Lung (tissue), 12 donors: Measurements from ENCODE around the gene FRZB. TPM values are rescaled to one million over a fixed set of nuclear protein-coding genes. Genes with fewer than 3 reads are reported as not detected.
"Not testable (repeated sequence)": the region's sequence is repeated elsewhere in the genome, so short reads cannot be mapped to it uniquely, and the experiment has no call there.

Experiments used
- ATAC-seq: fragments of 200-7000 bp; cut with Tn5 transposase; one replicate; pipeline ENCODE4 v1.9.1; 2020; ENCODE audit warnings: moderate number of reproducible peaks; ENCODE audit not compliant: insufficient read depth, low FRiP score
- DNase-seq, 3 donors: peaks; one replicate each; pipeline ENCODE4 v3.0.0-alpha.2; 2013 to 2017
- H3K27ac ChIP-seq, 2 donors: one replicate each; pipeline ENCODE4 v1.5.1; 2013; ENCODE audit warnings: mild to moderate bottlenecking in 2 of 2, moderate library complexity in 2 of 2, control low read depth in 1 of 2, inconsistent platforms in 1 of 2, low read depth in 1 of 2, low read length in 1 of 2
- H3K27me3 ChIP-seq, 3 donors: one replicate each; pipeline ENCODE4 v1.5.1; 2013; ENCODE audit warnings: low read length in 2 of 3; ENCODE audit not compliant: control insufficient read depth in 3 of 3, insufficient read depth in 3 of 3
- H3K36me3 ChIP-seq, 4 donors: one replicate each; pipeline ENCODE4 v1.5.1; 2013; ENCODE audit warnings: low read length in 4 of 4, mild to moderate bottlenecking in 1 of 4, moderate library complexity in 1 of 4; ENCODE audit not compliant: control insufficient read depth in 4 of 4, insufficient read depth in 4 of 4
- H3K4me1 ChIP-seq, 5 donors: one replicate each; pipeline ENCODE4 v1.5.1; 2013; ENCODE audit warnings: low read length in 5 of 5, mild to moderate bottlenecking in 2 of 5, moderate library complexity in 1 of 5; ENCODE audit not compliant: control insufficient read depth in 5 of 5, insufficient read depth in 5 of 5
- H3K4me3 ChIP-seq: one replicate; pipeline ENCODE4 v1.5.1; 2013; ENCODE audit warnings: mild to moderate bottlenecking, control low read depth, moderate library complexity
- H3K9ac ChIP-seq, 2 donors: one replicate each; pipeline ENCODE4 v1.5.1; 2013; ENCODE audit warnings: low read length in 2 of 2, control low read depth in 1 of 2; ENCODE audit not compliant: insufficient read depth in 1 of 2
- H3K9me3 ChIP-seq, 4 donors: one replicate each; pipeline ENCODE4 v1.5.1; 2013; ENCODE audit warnings: low read length in 3 of 4, mild to moderate bottlenecking in 1 of 4, moderate library complexity in 1 of 4; ENCODE audit not compliant: control insufficient read depth in 4 of 4, insufficient read depth in 3 of 4
- CTCF ChIP-seq: IDR thresholded peaks from 2 replicates; pipeline ENCODE4 v1.5.1; 2012; ENCODE audit warnings: mild to moderate bottlenecking; ENCODE audit errors: control extremely low read depth, extremely low read depth
- WGBS, 2 donors: extraction: QIAGEN DNeasy Blood & Tissue Kit; methylation state at CpG; one replicate each; pipeline ENCODE4 v1.1.7; 2013; 5-methylcytosine and 5-hydroxymethylcytosine counted together
- polyA plus RNA-seq, 2 donors: library from polyadenylated mRNA; stranded (reverse); fragments of 200-250 nt; gene quantifications; one replicate each; pipeline ENCODE4 v1.2.1, GENCODE V29; 2013
- total RNA-seq, 2 donors: library from RNA; depleted of rRNA in 1 of 2; stranded (reverse); fragments of >200 nt in 1 of 2; gene quantifications; one replicate each; pipeline ENCODE4 v1.2.1, GENCODE V29; 2014 to 2021
- donor health status: control.
- donor health status: control.
- donor health status: Bipolar disorder and iron deficiency.
- donor health status: healthy.
- donor health status: DM: yes; HTN: yes; CAD: no.

The FRZB gene
- total and polyA plus RNA-seq, 4 donors: 0.19 to 7.4 (median 1.6) TPM

GRCh38 chr2:182895169-182895568 lies 28.7 kb upstream of the FRZB start:
- H3K27ac ChIP-seq: no peak overlapping the region
- DNase-seq (no peak), ATAC-seq (no peak)
- H3K9ac ChIP-seq: no peak overlapping the region
- no peaks in the 10 kb centered on the region for H3K36me3 ChIP-seq
- WGBS, 2 donors: 91 to 92% methylated on average over 4 of the region's 4 CpGs
- no peak for TF ChIP-seq CTCF
- H3K9me3 ChIP-seq: peaks cover 0 to 4% (median 0%) of the 10 kb centered on the region in 4 donors
- no peaks in the 10 kb centered on the region for H3K27me3 ChIP-seq
- H3K4me1 ChIP-seq: peaks cover 0 to 2% (median 0%) of the 10 kb centered on the region in 5 donors
- no peak overlapping the region for H3K4me3 ChIP-seq

- no peak for TF ChIP-seq CTCF
- WGBS, 2 donors: 93 to 96% methylated on average over 9 of the region's 9 CpGs
- no peak for ATAC-seq
- Histone ChIP-seq H3K27me3 (no peaks in the 10 kb centered on the region), H3K9ac (no peak overlapping the region), H3K27ac (no peak overlapping the region), H3K4me3 (no peak overlapping the region), H3K4me1 (peaks cover 0 to 2% (median 0%) of the 10 kb centered on the region in 5 donors), H3K36me3 (no peaks in the 10 kb centered on the region), H3K9me3 (peaks cover 0 to 4% (median 0%) of the 10 kb centered on the region in 4 donors)
- no peak for DNase-seq
Measured at GRCh38 chr2:182894174-182894573, 27.7 kb upstream of the FRZB start.

GRCh38 chr2:182893666-182894065 lies 27.2 kb upstream of the FRZB start:
- H3K9me3 ChIP-seq: peaks cover 0 to 4% (median 0%) of the 10 kb centered on the region in 4 donors
- WGBS, 2 donors: 94 to 95% methylated on average over 11 of the region's 11 CpGs
- no peak for DNase-seq
- no peaks in the 10 kb centered on the region for H3K36me3 ChIP-seq
- TF ChIP-seq CTCF: no peak
- no peak for ATAC-seq
- no peak overlapping the region for H3K9ac ChIP-seq
- no peak overlapping the region for H3K27ac ChIP-seq
- H3K4me1 ChIP-seq: peaks cover 0 to 2% (median 0%) of the 10 kb centered on the region in 5 donors
- H3K27me3 ChIP-seq: no peaks in the 10 kb centered on the region
- H3K4me3 ChIP-seq: no peak overlapping the region

- H3K4me3 ChIP-seq, H3K9me3 ChIP-seq, H3K9ac ChIP-seq, H3K27ac ChIP-seq, H3K4me1 ChIP-seq, DNase-seq, ATAC-seq, H3K27me3 ChIP-seq, H3K36me3 ChIP-seq: not testable (repeated sequence)
- 92% methylated on average over 7 of the region's 7 CpGs for WGBS, 2 donors
Measured at GRCh38 chr2:182893035-182893434, 26.6 kb upstream of the FRZB start.
